Keratinocyte (primary cell): ENCODE measurements around the gene SLC35D2. TPM values are rescaled to one million over a fixed set of nuclear protein-coding genes. Genes with fewer than 3 reads are reported as not detected.

ENCODE experiments used
- DNase-seq: peaks from one replicate; pipeline ENCODE4 v3.0.0-alpha.2; 2011; ENCODE audit warnings: low read depth, missing footprints, low spot score
- FAIRE-seq: peaks from 2 replicates; lab custom pipeline; 2011; peaks lifted over from hg19 to GRCh38; lab: Jason Lieb, UNC
- H2AFZ ChIP-seq: 2 replicates; pipeline ENCODE4 v1.6.0; 2012; ENCODE audit warnings: low read length, control low read depth, inconsistent platforms; ENCODE audit not compliant: control insufficient read depth
- H3K27ac ChIP-seq: 2 replicates; pipeline ENCODE4 v1.5.1; 2011; ENCODE audit warnings: low read length; ENCODE audit not compliant: control insufficient read depth, insufficient read depth
- H3K27me3 ChIP-seq: 3 replicates; pipeline ENCODE4 v1.6.0; 2011; ENCODE audit warnings: low read length; ENCODE audit not compliant: control insufficient read depth, insufficient read depth; ENCODE audit errors: extremely low read depth
- H3K36me3 ChIP-seq, 2 experiments: 2 replicates in 1 of 2; 3 replicates in 1 of 2; pipeline ENCODE4 v1.5.1; 2011; ENCODE audit warnings: low read length in 2 of 2, mild to moderate bottlenecking in 1 of 2; ENCODE audit not compliant: control insufficient read depth in 2 of 2, insufficient read depth in 2 of 2; ENCODE audit errors: extremely low read depth in 1 of 2
- H3K4me1 ChIP-seq: 3 replicates; pipeline ENCODE4 v1.5.1; 2011; ENCODE audit warnings: low read length; ENCODE audit not compliant: control insufficient read depth, insufficient read depth; ENCODE audit errors: extremely low read depth
- H3K4me2 ChIP-seq: 3 replicates; pipeline ENCODE4 v1.6.0; 2011; ENCODE audit warnings: low read depth, low read length; ENCODE audit not compliant: control insufficient read depth, insufficient read depth; ENCODE audit errors: extremely low read depth
- H3K4me3 ChIP-seq, 3 experiments: fragments of 200-600 bp in 1 of 3; sonication (generic) in 1 of 3; 2 replicates in 2 of 3; 3 replicates in 1 of 3; pipeline ENCODE4 v1.5.1; 2011 to 2016; ENCODE audit warnings: low read length in 3 of 3, mild to moderate bottlenecking in 3 of 3, control low read depth in 2 of 3, inconsistent platforms in 1 of 3, low read depth in 1 of 3, mixed read lengths in 1 of 3, mixed run types in 1 of 3, moderate library complexity in 1 of 3; ENCODE audit not compliant: control insufficient read depth in 2 of 3, insufficient read depth in 2 of 3; ENCODE audit errors: extremely low read depth in 1 of 3
- H3K79me2 ChIP-seq: 2 replicates; pipeline ENCODE4 v1.6.0; 2012; ENCODE audit warnings: low read length; ENCODE audit not compliant: control insufficient read depth, insufficient read depth
- H3K9ac ChIP-seq: 3 replicates; pipeline ENCODE4 v1.6.0; 2011; ENCODE audit warnings: low read length; ENCODE audit not compliant: control insufficient read depth, insufficient read depth; ENCODE audit errors: extremely low read depth
- H3K9me1 ChIP-seq: 3 replicates; pipeline ENCODE4 v1.6.0; 2011; ENCODE audit warnings: low read length; ENCODE audit not compliant: control insufficient read depth, insufficient read depth; ENCODE audit errors: extremely low read depth
- H3K9me3 ChIP-seq: 2 replicates; pipeline ENCODE4 v1.5.1; 2012; ENCODE audit warnings: low read depth, low read length; ENCODE audit not compliant: control insufficient read depth
- H4K20me1 ChIP-seq: 3 replicates; pipeline ENCODE4 v1.6.0; 2011; ENCODE audit warnings: low read length; ENCODE audit not compliant: control insufficient read depth, insufficient read depth; ENCODE audit errors: extremely low read depth
- EZH2 ChIP-seq: IDR thresholded peaks from one replicate; pipeline ENCODE4 v1.6.1; 2012; ENCODE audit warnings: inconsistent platforms, mild to moderate bottlenecking, low read length, moderate library complexity
- dilution Hi-C: fragments of 300-500 bp; cut with MboI; formaldehyde crosslinking; loops from one replicate; pipeline ENCODE4 v1.7.0; 2020; ENCODE audit warnings: low sequenced_read_pairs; ENCODE audit not compliant: extremely low pct_ligation_motif_present
- polyA plus RNA-seq, 5 experiments: library from polyadenylated mRNA; depleted of rRNA in 3 of 5; stranded (reverse) in 3 of 5; stranded (forward) in 1 of 5; unstranded in 1 of 5; fragments of >200 nt; gene quantifications; 1 replicate in 1 of 5; 2 replicates in 3 of 5; 3 replicates in 1 of 5; pipeline versions ENCODE4 v1.2.1 to v1.2.3, GENCODE V29; 2011 to 2012; ENCODE audit warnings: missing spikeins in 2 of 5, low read depth in 1 of 5, low replicate concordance in 1 of 5
- TF ChIP-seq, protein P1 (sequence below), 3 experiments: IDR thresholded peaks in 1 of 3; conservative IDR thresholded peaks in 1 of 3; optimal IDR thresholded peaks in 1 of 3; 2 replicates in 2 of 3; 3 replicates in 1 of 3; pipeline versions ENCODE3 to v1.5.1; 2011; ENCODE audit warnings: low read length in 3 of 3, mild to moderate bottlenecking in 3 of 3, moderate library complexity in 2 of 3, control low read depth in 1 of 3, inconsistent platforms in 1 of 3; ENCODE audit not compliant: insufficient read depth in 2 of 3; ENCODE audit errors: extremely low read depth in 1 of 3

Gene SLC35D2
- polyA plus RNA-seq, 1 donor (not counting 4 experiments of a cell fraction or from before 2014, with no cell fraction given), result 20.4 TPM

DNA sequence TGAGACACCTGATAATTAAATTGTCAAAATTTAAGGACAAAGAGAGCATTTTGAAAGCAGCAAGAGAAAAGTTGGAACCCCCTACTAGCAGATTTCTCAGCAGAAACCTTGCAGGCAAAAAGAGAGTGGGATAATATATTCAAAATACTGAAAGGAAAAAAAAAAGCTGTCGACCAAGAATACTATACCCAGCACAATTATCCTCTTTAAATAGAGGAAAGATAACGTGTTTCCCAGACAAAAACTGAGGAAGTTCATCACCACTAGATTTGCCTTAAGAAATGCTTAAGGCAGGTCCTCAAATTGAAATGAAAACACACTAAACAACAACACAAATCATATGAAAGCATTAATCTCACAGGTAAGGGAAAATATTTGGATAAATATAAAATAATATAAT is 108.6 kb downstream of the SLC35D2 start:
- FAIRE-seq (no peak), DNase-seq (no peak)
- Histone ChIP-seq H3K4me1 (no peaks in the 10 kb centered on the region), H2AFZ (no peak overlapping the region), H3K4me2 (no peak overlapping the region), H3K36me3 (no peaks in the 10 kb centered on the region), H4K20me1 (no peaks in the 10 kb centered on the region), H3K9me1 (no peaks in the 10 kb centered on the region), H3K79me2 (no peaks in the 10 kb centered on the region), H3K9me3 (peaks cover 6% of the 10 kb centered on the region), H3K4me3 (no peak overlapping the region), H3K27ac (no peak overlapping the region), H3K9ac (no peak overlapping the region), H3K27me3 (peaks cover 14% of the 10 kb centered on the region)
- TF ChIP-seq, protein P1, sequence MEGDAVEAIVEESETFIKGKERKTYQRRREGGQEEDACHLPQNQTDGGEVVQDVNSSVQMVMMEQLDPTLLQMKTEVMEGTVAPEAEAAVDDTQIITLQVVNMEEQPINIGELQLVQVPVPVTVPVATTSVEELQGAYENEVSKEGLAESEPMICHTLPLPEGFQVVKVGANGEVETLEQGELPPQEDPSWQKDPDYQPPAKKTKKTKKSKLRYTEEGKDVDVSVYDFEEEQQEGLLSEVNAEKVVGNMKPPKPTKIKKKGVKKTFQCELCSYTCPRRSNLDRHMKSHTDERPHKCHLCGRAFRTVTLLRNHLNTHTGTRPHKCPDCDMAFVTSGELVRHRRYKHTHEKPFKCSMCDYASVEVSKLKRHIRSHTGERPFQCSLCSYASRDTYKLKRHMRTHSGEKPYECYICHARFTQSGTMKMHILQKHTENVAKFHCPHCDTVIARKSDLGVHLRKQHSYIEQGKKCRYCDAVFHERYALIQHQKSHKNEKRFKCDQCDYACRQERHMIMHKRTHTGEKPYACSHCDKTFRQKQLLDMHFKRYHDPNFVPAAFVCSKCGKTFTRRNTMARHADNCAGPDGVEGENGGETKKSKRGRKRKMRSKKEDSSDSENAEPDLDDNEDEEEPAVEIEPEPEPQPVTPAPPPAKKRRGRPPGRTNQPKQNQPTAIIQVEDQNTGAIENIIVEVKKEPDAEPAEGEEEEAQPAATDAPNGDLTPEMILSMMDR (optimal IDR thresholded peaks at IDR 0.05 in 1 of 3, IDR thresholded peaks at IDR 0.05 in 1 of 3, conservative IDR thresholded peaks at IDR 0.05 in 1 of 3; ENCODE audit: extremely low read depth in 1 of 3, insufficient read depth in 2 of 3, low read length in 3 of 3), result no peak
- TF ChIP-seq EZH2, result no peak
- dilution Hi-C loops, result no loop called here

Other genes starting within 250 kb of the SLC35D2 start
- 0.10 to 0.17 TPM in 2 of 3 replicates, not detected in the other for gene HSD17B3, start 81.5 kb downstream of the SLC35D2 start, polyA plus RNA-seq
- gene ZNF367, start 34.7 kb upstream of the SLC35D2 start, polyA plus RNA-seq, result 0.35 to 2.2 TPM (median 2.0 TPM) in 3 replicates
- 4.5 to 7.7 TPM (median 6.8 TPM) in 3 replicates for gene HABP4, start 66.5 kb upstream of the SLC35D2 start, polyA plus RNA-seq
- 4.5 to 9.3 TPM (median 7.5 TPM) in 3 replicates for gene CDC14B, start 236.1 kb upstream of the SLC35D2 start, polyA plus RNA-seq